Measurements from ENCODE around the gene IGFL2. TPM values are rescaled to one million over a fixed set of nuclear protein-coding genes. Genes with fewer than 3 reads are reported as not detected.

The IGFL2 gene
- total and polyA plus RNA-seq, 9 of the 15 experiments (the other 6 are each of a cell fraction or from before 2014, with no cell fraction given) = 0.42 to 1.7 (median 0.75) TPM; not detected in 2

- intact Hi-C loops (cut with micrococcal nuclease) = no loop called here
- CTCF ChIA-PET (ENCODE audit: low intra/inter-chr PET ratio) = no interaction called here
These were observed 29.9 kb upstream of the IGFL2 start for GRCh38 chr19:46118136-46118535.

More at GRCh38 chr19:46118136-46118535, 29.9 kb upstream of the IGFL2 start:
- Histone ChIP-seq H3K36me3 (ENCODE audit: control insufficient read depth, insufficient read depth, low read length) (no peaks in the 10 kb centered on the region), H4K20me1 (replicated peaks; ENCODE audit: control insufficient read depth, insufficient read depth, low read length) (no peaks in the 10 kb centered on the region), H3K9me3 (replicated peaks; ENCODE audit: control insufficient read depth, insufficient read depth, low read depth, low read length) (no peaks in the 10 kb centered on the region), H3K9me1 (ENCODE audit: control insufficient read depth, insufficient read depth, low read length) (no peaks in the 10 kb centered on the region), H3K27me3 (ENCODE audit: control insufficient read depth in 2 of 2, insufficient read depth in 2 of 2, low read length in 2 of 2) (peaks cover 0 to 5% of the 10 kb centered on the region in 2 experiments; a peak in 1 of 5 replicates), H3K4me2 (ENCODE audit: insufficient read depth, low read length) (no peak overlapping the region), H2AFZ (ENCODE audit: low read depth, low read length) (no peak overlapping the region), H3K27ac (ENCODE audit: extremely low read depth, low read depth, low read length) (no peak overlapping the region), H3K79me2 (ENCODE audit: control insufficient read depth, insufficient read depth, low read length) (no peaks in the 10 kb centered on the region), H3K4me3 (no peak overlapping the region), H3K4me1 (replicated peaks in 1 of 2; ENCODE audit: control insufficient read depth in 2 of 2, insufficient read depth in 2 of 2, low read length in 2 of 2) (no peaks in the 10 kb centered on the region), H3K9ac (ENCODE audit: insufficient read depth in 1 of 2, low read depth in 2 of 2, low read length in 2 of 2) (no peak overlapping the region)
- POLR2A ChIA-PET = interaction anchor here (0.5 kb wide), 1 partner anchor 9 kb away, joined by 3 read pairs; no protein-coding TSS in a partner anchor
- BruUV-seq (replicated peaks) = no TSS peak
- FAIRE-seq (no peak), ATAC-seq (no peak), DNase-seq (ENCODE audit: extremely low read depth in 1 of 4, low spot score in 3 of 4) (no peak)
- TF ChIP-seq ZNF445 (CRISPR knock-in tag; IDR thresholded peaks at IDR 0.05; ENCODE audit: low read depth) (no peak), KLF16 (IDR thresholded peaks at IDR 0.05) (no peak), RERE (CRISPR knock-in tag; IDR thresholded peaks at IDR 0.05; ENCODE audit: borderline replicate concordance) (no peak), TCF7 (IDR thresholded peaks at IDR 0.05; ENCODE audit: borderline replicate concordance) (no peak), ASH1L (IDR thresholded peaks at IDR 0.05; ENCODE audit: borderline replicate concordance, low read depth, partially characterized antibody) (no peak), ATF6 (CRISPR knock-in tag; IDR thresholded peaks at IDR 0.05) (no peak), HDAC8 (tag; IDR thresholded peaks at IDR 0.05) (no peak), KLF13 (tag; IDR thresholded peaks at IDR 0.05; ENCODE audit: borderline replicate concordance, low read depth) (no peak), LEF1 (IDR thresholded peaks at IDR 0.05) (no peak)
- in situ Hi-C loops (cut with MboI) = no loop called here
- WGBS (ENCODE audit: insufficient coverage, low coverage, missing lambda C conversion rate) = 0% methylated on average over 3 of the region's 3 CpGs

Measured in K562 (cell line).